Progenitor cell of endocrine pancreas (in vitro differentiated cells): ENCODE results near the gene CD99L2. TPM values are rescaled to one million over a fixed set of nuclear protein-coding genes. Genes with fewer than 3 reads are reported as not detected.

Source experiments
- DNase-seq: peaks from one replicate; pipeline ENCODE4 v3.0.0; 2021; ENCODE audit warnings: low spot score; ENCODE audit not compliant: unreplicated experiment
- H3K27ac Mint-ChIP-seq: 2 replicates; pipeline ENCODE4 v1.8.0; 2021; ENCODE audit warnings: mild to moderate bottlenecking, moderate library complexity, mixed read lengths
- H3K27me3 Mint-ChIP-seq: 2 replicates; pipeline ENCODE4 v1.8.0; 2021; ENCODE audit warnings: mixed read lengths
- H3K36me3 Mint-ChIP-seq: 2 replicates; pipeline ENCODE4 v1.8.0; 2022; ENCODE audit warnings: mixed read lengths; ENCODE audit not compliant: insufficient read depth
- H3K4me1 Mint-ChIP-seq: 2 replicates; pipeline ENCODE4 v1.8.0; 2021; ENCODE audit warnings: low read depth, mixed read lengths
- H3K4me3 Mint-ChIP-seq: 2 replicates; pipeline ENCODE4 v1.8.0; 2021; ENCODE audit warnings: low read depth, mild to moderate bottlenecking, moderate library complexity, mixed read lengths
- H3K9me3 Mint-ChIP-seq: 2 replicates; pipeline ENCODE4 v1.8.0; 2021; ENCODE audit warnings: low read depth, mixed read lengths
- CTCF ChIP-seq: fragments of 200-600 bp; sonication (generic); IDR thresholded peaks from one replicate; pipeline ENCODE4 v1.5.0; 2021; ENCODE audit warnings: antibody characterized with exemption, mild to moderate bottlenecking; ENCODE audit not compliant: unreplicated experiment
- total RNA-seq: library from RNA; stranded (reverse); gene quantifications from 2 replicates; pipeline ENCODE4 v1.2.1, GENCODE V29; 2021

Gene CD99L2
- total RNA-seq, 1 donor from 2014 or later = 19.2 TPM

DNA sequence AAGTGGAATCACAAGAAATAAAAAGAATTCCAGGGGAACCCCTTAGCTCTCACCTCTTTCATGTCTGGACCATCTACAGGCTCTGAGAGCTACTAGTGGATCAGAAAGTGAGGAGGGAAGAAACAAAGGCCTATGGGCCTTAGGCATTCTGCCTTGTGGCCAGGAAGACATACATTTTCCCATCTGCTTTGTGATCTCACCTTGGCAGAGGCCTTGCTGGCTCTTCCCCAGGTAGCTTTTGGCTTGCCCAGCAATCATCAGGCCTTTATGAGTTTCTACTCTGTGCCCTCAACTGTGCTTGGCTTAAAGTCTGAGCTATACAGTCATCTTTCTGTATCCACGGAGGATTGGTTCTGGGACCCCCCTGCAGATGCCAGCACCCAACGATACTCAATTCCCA, 28.3 kb upstream of the CD99L2 start:
- TF ChIP-seq CTCF = no peak
- H3K27ac Mint-ChIP-seq = no peak overlapping the region
- H3K9me3 Mint-ChIP-seq = peaks cover 3% of the 10 kb centered on the region
- H3K4me3 Mint-ChIP-seq = no peak overlapping the region
- H3K4me1 Mint-ChIP-seq = no peaks in the 10 kb centered on the region
- H3K36me3 Mint-ChIP-seq = no peaks in the 10 kb centered on the region
- no peaks in the 10 kb centered on the region for H3K27me3 Mint-ChIP-seq
- no peak for DNase-seq

DNA sequence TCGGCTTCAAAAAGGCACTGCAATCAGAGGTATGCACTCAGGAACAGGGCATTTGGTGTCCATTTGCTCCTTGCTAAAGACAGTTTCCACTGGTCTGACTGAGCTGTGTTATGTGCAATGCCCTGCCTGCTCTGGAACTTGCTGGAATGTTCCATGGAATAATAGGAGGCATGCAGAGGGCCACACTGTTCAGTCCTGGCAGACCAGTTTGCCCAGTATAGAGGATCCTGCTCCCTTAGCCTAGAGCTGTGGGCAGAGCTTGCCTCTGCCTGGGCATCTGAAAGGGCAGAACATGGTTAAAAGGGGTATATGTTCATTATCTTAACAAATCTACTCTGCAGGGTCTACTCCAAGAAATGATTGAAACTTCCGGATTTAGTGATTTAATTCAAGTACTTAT, 27.8 kb upstream of the CD99L2 start:
- Mint-ChIP-seq H3K9me3 (peaks cover 3% of the 10 kb centered on the region), H3K4me3 (no peak overlapping the region), H3K36me3 (no peaks in the 10 kb centered on the region), H3K27ac (no peak overlapping the region), H3K4me1 (no peaks in the 10 kb centered on the region), H3K27me3 (no peaks in the 10 kb centered on the region)
- no peak for TF ChIP-seq CTCF
- DNase-seq = no peak

- H3K36me3 Mint-ChIP-seq = no peaks in the 10 kb centered on the region
- TF ChIP-seq CTCF = no peak
- DNase-seq = no peak
- H3K4me3 Mint-ChIP-seq = no peak overlapping the region
- H3K27ac Mint-ChIP-seq = no peak overlapping the region
- H3K4me1 Mint-ChIP-seq = no peaks in the 10 kb centered on the region
- no peaks in the 10 kb centered on the region for H3K27me3 Mint-ChIP-seq
- H3K9me3 Mint-ChIP-seq = peaks cover 4% of the 10 kb centered on the region
These were observed 20.9 kb upstream of the CD99L2 start for GRCh38 chrX:150919401-150919800.

GRCh38 chrX:150913511-150913910, 15.0 kb upstream of the CD99L2 start:
- no peak overlapping the region for H3K4me3 Mint-ChIP-seq

GRCh38 chrX:150907474-150907873, 9.0 kb upstream of the CD99L2 start:
- Mint-ChIP-seq H3K27ac (no peak overlapping the region), H3K4me3 (no peak overlapping the region), H3K27me3 (peaks cover 25% of the 10 kb centered on the region), H3K4me1 (peaks cover under 1% of the 10 kb centered on the region), H3K36me3 (no peaks in the 10 kb centered on the region), H3K9me3 (no peaks in the 10 kb centered on the region)
- TF ChIP-seq CTCF = no peak
- no peak for DNase-seq

More at GRCh38 chrX:150913511-150913910, 15.0 kb upstream of the CD99L2 start:
- H3K36me3 Mint-ChIP-seq = no peaks in the 10 kb centered on the region
- no peak overlapping the region for H3K27ac Mint-ChIP-seq
- H3K4me1 Mint-ChIP-seq = no peaks in the 10 kb centered on the region
- no peak for DNase-seq
- peaks cover 3% of the 10 kb centered on the region for H3K9me3 Mint-ChIP-seq
- TF ChIP-seq CTCF = no peak
- peaks cover 5% of the 10 kb centered on the region for H3K27me3 Mint-ChIP-seq
